K562 (cell line): ENCODE data around the gene HEATR9.

Source experiments
- ATF3 ChIP-seq, 2 experiments: fragments of 450-650 bp in 1 of 2; sonication (generic) in 1 of 2; formaldehyde crosslinking in 1 of 2; IDR thresholded peaks in 1 of 2; conservative IDR thresholded peaks in 1 of 2; 2 replicates each; pipeline versions ENCODE4 v1.6.1 to v1.8.1; 2016 to 2023; ENCODE audit warnings: mild to moderate bottlenecking in 2 of 2, moderate library complexity in 2 of 2, inconsistent platforms in 1 of 2, missing genetic modification reagents in 1 of 2
- KLF13 ChIP-seq: fragments of 450-650 bp; IDR thresholded peaks from 2 replicates; pipeline ENCODE4 v1.6.1; 2016; ENCODE audit warnings: missing genetic modification characterization, low read depth, mild to moderate bottlenecking, missing compliant biosample characterization, moderate library complexity, borderline replicate concordance

GRCh38 chr17:35867574-35867973 is 1.1 kb downstream of the HEATR9 start:
- TF ChIP-seq ATF3 (IDR thresholded peaks at IDR 0.05) (no peak), ATF3 (CRISPR knock-in tag; conservative IDR thresholded peaks at IDR 0.05) (no peak), KLF13 (tag) (no peak)
